GM12892 (cell line): Measurements from ENCODE around the gene COL20A1.
A peak's percentile ranks its signal among the peaks of the same experiment; 100 is the strongest.

Experiments used
- DNase-seq: peaks from one replicate; pipeline ENCODE4 v3.0.0; 2011; ENCODE audit not compliant: insufficient read length
- FAIRE-seq: peaks from 2 replicates; lab custom pipeline; 2011; peaks lifted over from hg19 to GRCh38; lab: Jason Lieb, UNC
- POLR2A ChIP-seq: IDR thresholded peaks from 2 replicates; pipeline ENCODE4 v1.6.1; 2011; ENCODE audit warnings: low read depth, low read length, control low read depth
- POLR2AphosphoS5 ChIP-seq: IDR thresholded peaks from 2 replicates; pipeline ENCODE4 v1.6.1; 2011; ENCODE audit warnings: low read depth, low read length, control low read depth
- TAF1 ChIP-seq: IDR thresholded peaks from 2 replicates; pipeline ENCODE4 v1.6.1; 2011; ENCODE audit warnings: low read depth, mild to moderate bottlenecking, control low read depth, low read length, borderline replicate concordance

Gene COL20A1

GRCh38 chr20:63381781-63382431 lies 88.9 kb downstream of the COL20A1 start:
- DNase-seq (peak; percentile 75), FAIRE-seq (no peak)
- no peak for TF ChIP-seq POLR2A
- TF ChIP-seq POLR2AphosphoS5, result no peak
- no peak for TF ChIP-seq TAF1

- DNase-seq (no peak), FAIRE-seq (no peak)
- TF ChIP-seq POLR2A (no peak), POLR2AphosphoS5 (no peak), TAF1 (no peak)
Measured at GRCh38 chr20:63382551-63383300, 89.7 kb downstream of the COL20A1 start.

GRCh38 chr20:63383556-63383955 lies 90.6 kb downstream of the COL20A1 start:
- no peak for DNase-seq
- no peak for TF ChIP-seq POLR2AphosphoS5
- no peak for TF ChIP-seq TAF1
- TF ChIP-seq POLR2A, result no peak
- no peak for FAIRE-seq

- no peak for FAIRE-seq
- TF ChIP-seq POLR2AphosphoS5 (no peak), POLR2A (no peak), TAF1 (no peak)
- DNase-seq, result no peak
Measured at GRCh38 chr20:63384336-63384735, 91.3 kb downstream of the COL20A1 start.
